CD14-positive monocyte (primary cell): ENCODE measurements around the gene OLFM3. TPM values are rescaled to one million over a fixed set of nuclear protein-coding genes. Genes with fewer than 3 reads are reported as not detected.

ENCODE experiments used
- DNase-seq, 3 donors: peaks; one replicate each; pipeline ENCODE4 v3.0.0-alpha.2; 2011 to 2022
- H2AFZ ChIP-seq: 2 replicates; pipeline ENCODE4 v1.6.0; 2012; ENCODE audit warnings: mild to moderate bottlenecking, low read depth, low read length, inconsistent platforms; ENCODE audit not compliant: insufficient read depth, poor library complexity, severe bottlenecking
- H3K27ac ChIP-seq, 2 donors: 1 replicate in 1 of 2; 2 replicates in 1 of 2; pipeline ENCODE4 v1.5.1; 2012 to 2013; ENCODE audit warnings: low read length in 2 of 2, control low read depth in 1 of 2, inconsistent platforms in 1 of 2, low read depth in 1 of 2, mild to moderate bottlenecking in 1 of 2
- H3K27me3 ChIP-seq, 2 donors: one replicate each; pipeline versions ENCODE4 v1.6.0 to v1.6.1; 2011 to 2013; ENCODE audit warnings: low read length in 2 of 2; ENCODE audit not compliant: control insufficient read depth in 2 of 2, insufficient read depth in 2 of 2
- H3K36me3 ChIP-seq, 2 donors: replicated peaks in 1 of 2; 1 replicate in 1 of 2; 2 replicates in 1 of 2; pipeline versions ENCODE4 v1.5.1 to v1.6.1; 2012 to 2013; ENCODE audit warnings: low read length in 2 of 2, control low read depth in 1 of 2, inconsistent platforms in 1 of 2, mild to moderate bottlenecking in 1 of 2; ENCODE audit not compliant: insufficient read depth in 2 of 2, control insufficient read depth in 1 of 2
- H3K4me1 ChIP-seq, 2 donors: 1 replicate in 1 of 2; 2 replicates in 1 of 2; pipeline versions ENCODE4 v1.5.1 to v1.6.1; 2012 to 2013; ENCODE audit warnings: low read length in 2 of 2, control low read depth in 1 of 2, inconsistent platforms in 1 of 2, mild to moderate bottlenecking in 1 of 2, moderate library complexity in 1 of 2; ENCODE audit not compliant: insufficient read depth in 2 of 2, control insufficient read depth in 1 of 2
- H3K4me2 ChIP-seq: replicated peaks from 2 replicates; pipeline ENCODE3; 2012; ENCODE audit warnings: low read length, moderate library complexity, mild to moderate bottlenecking; ENCODE audit not compliant: poor library complexity, severe bottlenecking; ENCODE audit errors: extremely low read depth
- H3K4me3 ChIP-seq, 3 experiments: fragments of 200-600 bp in 1 of 3; sonication (generic) in 1 of 3; replicated peaks in 1 of 3; 1 replicate in 2 of 3; 2 replicates in 1 of 3; pipeline ENCODE4 v1.5.1; 2011 to 2013; ENCODE audit warnings: low read length in 3 of 3, mild to moderate bottlenecking in 3 of 3, control low read depth in 2 of 3, low read depth in 2 of 3, inconsistent platforms in 1 of 3, moderate library complexity in 1 of 3
- H3K79me2 ChIP-seq: 2 replicates; pipeline ENCODE4 v1.6.0; 2012; ENCODE audit warnings: mild to moderate bottlenecking, control low read depth, inconsistent platforms, low read length, moderate library complexity; ENCODE audit not compliant: insufficient read depth
- H3K9ac ChIP-seq: 2 replicates; pipeline ENCODE4 v1.6.0; 2017; ENCODE audit warnings: low read length, mild to moderate bottlenecking; ENCODE audit not compliant: insufficient read depth, poor library complexity, severe bottlenecking
- H3K9me3 ChIP-seq, 2 donors: replicated peaks in 1 of 2; 1 replicate in 1 of 2; 2 replicates in 1 of 2; pipeline versions ENCODE4 v1.5.1 to v1.6.1; 2012 to 2013; ENCODE audit warnings: low read length in 2 of 2, control low read depth in 1 of 2; ENCODE audit not compliant: control insufficient read depth in 1 of 2, insufficient read depth in 1 of 2
- H4K20me1 ChIP-seq: 2 replicates; pipeline ENCODE4 v1.6.0; 2012; ENCODE audit warnings: mild to moderate bottlenecking, low read length, control low read depth, moderate library complexity; ENCODE audit not compliant: insufficient read depth
- H3K27ac Mint-ChIP-seq, 7 donors: one replicate each; pipeline ENCODE4 v1.8.0; 2020; ENCODE audit warnings: mild to moderate bottlenecking in 7 of 7, mixed read lengths in 7 of 7, moderate library complexity in 6 of 7, inconsistent platforms in 2 of 7
- H3K27me3 Mint-ChIP-seq, 3 donors: one replicate each; pipeline ENCODE4 v1.8.0; 2021 to 2022; ENCODE audit warnings: low read depth in 3 of 3, mild to moderate bottlenecking in 3 of 3, mixed read lengths in 3 of 3, moderate library complexity in 3 of 3, inconsistent platforms in 1 of 3
- H3K36me3 Mint-ChIP-seq, 2 donors: one replicate each; pipeline ENCODE4 v1.8.0; 2020; ENCODE audit warnings: mixed read lengths in 2 of 2, inconsistent platforms in 1 of 2, mild to moderate bottlenecking in 1 of 2
- H3K4me1 Mint-ChIP-seq: one replicate; pipeline ENCODE4 v1.8.0; 2020; ENCODE audit warnings: mild to moderate bottlenecking, mixed read lengths
- H3K4me3 Mint-ChIP-seq, 2 donors: one replicate each; pipeline ENCODE4 v1.8.0; 2020; ENCODE audit warnings: mild to moderate bottlenecking in 2 of 2, mixed read lengths in 2 of 2, moderate library complexity in 1 of 2
- H3K9me3 Mint-ChIP-seq, 7 donors: one replicate each; pipeline ENCODE4 v1.8.0; 2020 to 2022; ENCODE audit warnings: mixed read lengths in 7 of 7, mild to moderate bottlenecking in 6 of 7, moderate library complexity in 6 of 7, inconsistent platforms in 2 of 7
- whole genome bisulfite sequencing: methylation state at CpG from one replicate; pipeline ENCODE4 v1.1.5; 2013; ENCODE audit warnings: missing lambda C conversion rate; ENCODE audit not compliant: insufficient coverage; 5-methylcytosine and 5-hydroxymethylcytosine counted together
- intact Hi-C, 2 donors: fragments of 100-400 bp; cut with micrococcal nuclease; formaldehyde crosslinking; loops; one replicate each; pipeline versions ENCODE4 v1.15.0 to v1.15.1; 2023
- polyA plus RNA-seq, 3 donors: library from polyadenylated mRNA; depleted of rRNA in 1 of 3; unstranded in 2 of 3; stranded (reverse) in 1 of 3; fragments of 300-500 nt in 2 of 3; fragments of >200 nt in 1 of 3; fragmentation: Illumina TruSeq in 2 of 3; gene quantifications; 1 replicate in 2 of 3; 2 replicates in 1 of 3; pipeline ENCODE4 v1.2.3, GENCODE V29; 2012 to 2021
- TF ChIP-seq, protein P1 (sequence below): fragments of 200-600 bp; IDR thresholded peaks from one replicate; pipeline ENCODE4 v1.8.0; 2022; ENCODE audit warnings: antibody characterized with exemption, mild to moderate bottlenecking

Gene OLFM3
- polyA plus RNA-seq, 3 donors, result not detected

DNA sequence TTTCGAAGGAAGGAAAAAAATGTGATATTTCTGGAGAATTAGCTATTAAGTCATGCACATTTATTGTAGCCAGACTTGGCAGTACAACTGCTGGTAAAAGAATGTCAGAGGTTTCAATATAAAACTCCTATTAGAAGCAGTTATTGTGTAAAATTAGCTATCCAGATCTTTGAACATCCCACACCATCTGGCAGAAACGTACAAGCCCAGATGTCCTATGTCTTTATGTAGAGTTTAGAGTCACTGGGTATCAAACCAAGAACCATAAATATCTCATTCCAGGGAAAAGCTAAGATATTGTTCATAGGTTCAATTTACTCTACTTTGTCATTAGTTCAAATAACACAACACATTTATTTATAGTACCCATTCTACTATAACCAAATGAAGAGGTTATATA, 31.4 kb downstream of the OLFM3 start:
- no peaks in the 10 kb centered on the region for H3K4me1 ChIP-seq
- TF ChIP-seq, protein P1, sequence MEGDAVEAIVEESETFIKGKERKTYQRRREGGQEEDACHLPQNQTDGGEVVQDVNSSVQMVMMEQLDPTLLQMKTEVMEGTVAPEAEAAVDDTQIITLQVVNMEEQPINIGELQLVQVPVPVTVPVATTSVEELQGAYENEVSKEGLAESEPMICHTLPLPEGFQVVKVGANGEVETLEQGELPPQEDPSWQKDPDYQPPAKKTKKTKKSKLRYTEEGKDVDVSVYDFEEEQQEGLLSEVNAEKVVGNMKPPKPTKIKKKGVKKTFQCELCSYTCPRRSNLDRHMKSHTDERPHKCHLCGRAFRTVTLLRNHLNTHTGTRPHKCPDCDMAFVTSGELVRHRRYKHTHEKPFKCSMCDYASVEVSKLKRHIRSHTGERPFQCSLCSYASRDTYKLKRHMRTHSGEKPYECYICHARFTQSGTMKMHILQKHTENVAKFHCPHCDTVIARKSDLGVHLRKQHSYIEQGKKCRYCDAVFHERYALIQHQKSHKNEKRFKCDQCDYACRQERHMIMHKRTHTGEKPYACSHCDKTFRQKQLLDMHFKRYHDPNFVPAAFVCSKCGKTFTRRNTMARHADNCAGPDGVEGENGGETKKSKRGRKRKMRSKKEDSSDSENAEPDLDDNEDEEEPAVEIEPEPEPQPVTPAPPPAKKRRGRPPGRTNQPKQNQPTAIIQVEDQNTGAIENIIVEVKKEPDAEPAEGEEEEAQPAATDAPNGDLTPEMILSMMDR, result no peak
- no peaks in the 10 kb centered on the region for H3K9me3 ChIP-seq
- H3K9me3 Mint-ChIP-seq, result peaks cover 0 to 2% (median 0%) of the 10 kb centered on the region in 7 donors
- H4K20me1 ChIP-seq, result no peaks in the 10 kb centered on the region
- H3K27ac Mint-ChIP-seq, result no peak overlapping the region
- H3K4me3 ChIP-seq, result no peak overlapping the region
- H3K36me3 ChIP-seq, result no peaks in the 10 kb centered on the region
- DNase-seq, result no peak
- no peaks in the 10 kb centered on the region for H3K27me3 Mint-ChIP-seq
- H3K36me3 Mint-ChIP-seq, result no peaks in the 10 kb centered on the region
- H3K27me3 ChIP-seq, result no peaks in the 10 kb centered on the region
- no peak overlapping the region for H2AFZ ChIP-seq
- no peaks in the 10 kb centered on the region for H3K4me1 Mint-ChIP-seq
- no peaks in the 10 kb centered on the region for H3K79me2 ChIP-seq
- WGBS, result 83% methylated on average over 1 of the region's 2 CpGs
- H3K9ac ChIP-seq, result no peak overlapping the region
- H3K4me2 ChIP-seq, result no peak overlapping the region
- intact Hi-C loops, result no loop called here
- H3K4me3 Mint-ChIP-seq, result no peak overlapping the region
- no peak overlapping the region for H3K27ac ChIP-seq

DNA sequence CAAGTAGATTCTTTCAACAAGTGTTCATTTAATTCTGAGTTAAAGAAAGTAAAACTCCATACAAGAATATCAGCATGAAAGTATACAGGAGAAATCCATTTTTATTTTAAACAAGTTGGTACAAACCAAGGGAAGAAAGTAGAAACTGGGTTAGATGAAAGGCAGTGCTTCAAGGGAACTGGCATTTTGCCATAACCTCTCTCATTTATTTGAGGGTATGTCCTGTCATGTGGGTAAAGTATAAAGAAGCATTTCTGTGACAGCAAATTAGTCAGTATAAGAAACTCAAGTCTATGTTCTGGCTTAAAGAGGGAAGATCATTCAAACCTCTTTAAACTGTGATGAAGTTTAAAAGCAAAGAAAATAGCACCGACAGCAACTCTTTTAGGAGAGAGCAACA, 32.0 kb downstream of the OLFM3 start:
- Histone ChIP-seq H3K36me3 (no peaks in the 10 kb centered on the region), H3K79me2 (no peaks in the 10 kb centered on the region), H3K27ac (no peak overlapping the region), H2AFZ (no peak overlapping the region), H3K4me2 (no peak overlapping the region), H4K20me1 (no peaks in the 10 kb centered on the region), H3K4me3 (no peak overlapping the region), H3K4me1 (no peaks in the 10 kb centered on the region), H3K9me3 (no peaks in the 10 kb centered on the region), H3K9ac (no peak overlapping the region), H3K27me3 (no peaks in the 10 kb centered on the region)
- no peak overlapping the region for H3K27ac Mint-ChIP-seq
- H3K36me3 Mint-ChIP-seq, result no peaks in the 10 kb centered on the region
- H3K27me3 Mint-ChIP-seq, result no peaks in the 10 kb centered on the region
- H3K9me3 Mint-ChIP-seq, result peaks cover 0 to 2% (median 0%) of the 10 kb centered on the region in 7 donors
- TF ChIP-seq, protein P1, result no peak
- intact Hi-C loops, result no loop called here
- no peak overlapping the region for H3K4me3 Mint-ChIP-seq
- H3K4me1 Mint-ChIP-seq, result no peaks in the 10 kb centered on the region
- WGBS, result 0% methylated on average over 1 of the region's 1 CpG
- no peak for DNase-seq
